Right lobe of liver (tissue), 6 donors: Measurements from ENCODE around the gene PGA3. TPM values are rescaled to one million over a fixed set of nuclear protein-coding genes. Genes with fewer than 3 reads are reported as not detected.
"Not testable (repeated sequence)": the region's sequence is repeated elsewhere in the genome, so short reads cannot be mapped to it uniquely, and the experiment has no call there.

Experiments used
- ATAC-seq, 4 donors: fragments of 200-7000 bp; cut with Tn5 transposase; one replicate each; pipeline ENCODE4 v1.9.1; 2020; ENCODE audit warnings: mild to moderate bottlenecking in 4 of 4, moderate library complexity in 4 of 4
- DNase-seq, 3 donors: peaks; one replicate each; pipeline ENCODE4 v3.0.0-alpha.2; 2020
- H3K27ac ChIP-seq, 3 donors: fragments of 200-600 bp; one replicate each; pipeline ENCODE4 v1.8.0; 2022
- H3K27me3 ChIP-seq, 2 donors: fragments of 200-600 bp; one replicate each; pipeline ENCODE4 v1.8.0; 2022
- H3K36me3 ChIP-seq, 4 donors: fragments of 200-600 bp; sonication (generic) in 1 of 4; one replicate each; pipeline versions ENCODE4 v1.5.1 to v1.8.0; 2017 to 2022; ENCODE audit warnings: control low read depth in 1 of 4
- H3K4me1 ChIP-seq, 4 donors: fragments of 200-600 bp; sonication (generic) in 1 of 4; one replicate each; pipeline versions ENCODE4 v1.5.1 to v1.8.0; 2017 to 2022; ENCODE audit warnings: control low read depth in 1 of 4
- H3K4me3 ChIP-seq, 3 donors: fragments of 200-600 bp; one replicate each; pipeline ENCODE4 v1.8.0; 2022
- H3K9me3 ChIP-seq, 4 donors: fragments of 200-600 bp; sonication (generic) in 1 of 4; one replicate each; pipeline versions ENCODE4 v1.5.1 to v1.8.0; 2017 to 2022; ENCODE audit warnings: control low read depth in 1 of 4
- WGBS: methylation state at CpG from one replicate; pipeline ENCODE4 v1.1.6; 2018; ENCODE audit warnings: low coverage, low lambda C conversion rate; ENCODE audit not compliant: insufficient coverage; ENCODE audit errors: missing lambda C conversion rate; 5-methylcytosine and 5-hydroxymethylcytosine counted together
- intact Hi-C, 2 donors: fragments of 100-400 bp; cut with DNase I; formaldehyde crosslinking; loops; one replicate each; pipeline versions ENCODE4 v1.11.2 to v1.14.1; 2022
- total RNA-seq, 6 experiments: library from RNA; depleted of rRNA in 2 of 6; stranded (reverse); fragments of >200 nt in 2 of 6; fragmentation: NEBNext Ultra II Directional in 3 of 6; extraction: Animal tissue kit (Norgen Biotek cat#: 25700) in 3 of 6; gene quantifications; one replicate each; pipeline versions ENCODE4 v1.1.0 to v1.2.4, GENCODE V29; 2016 to 2023
- donor health status: DM: no; HTN: yes; CAD: no.
- donor health status: DM: no; HTN: no; CAD: no.
- donor health status: DM: no; HTN: no; CAD: no.
- donor health status: DM: no; HTN: yes; CAD: no.
- donor health status: DM: no; HTN: yes; CAD: no.

PGA3 gene
- total RNA-seq, 6 experiments from 2014 or later, result 0.15 to 0.55 (median 0.23) TPM; not detected in 3

DNA sequence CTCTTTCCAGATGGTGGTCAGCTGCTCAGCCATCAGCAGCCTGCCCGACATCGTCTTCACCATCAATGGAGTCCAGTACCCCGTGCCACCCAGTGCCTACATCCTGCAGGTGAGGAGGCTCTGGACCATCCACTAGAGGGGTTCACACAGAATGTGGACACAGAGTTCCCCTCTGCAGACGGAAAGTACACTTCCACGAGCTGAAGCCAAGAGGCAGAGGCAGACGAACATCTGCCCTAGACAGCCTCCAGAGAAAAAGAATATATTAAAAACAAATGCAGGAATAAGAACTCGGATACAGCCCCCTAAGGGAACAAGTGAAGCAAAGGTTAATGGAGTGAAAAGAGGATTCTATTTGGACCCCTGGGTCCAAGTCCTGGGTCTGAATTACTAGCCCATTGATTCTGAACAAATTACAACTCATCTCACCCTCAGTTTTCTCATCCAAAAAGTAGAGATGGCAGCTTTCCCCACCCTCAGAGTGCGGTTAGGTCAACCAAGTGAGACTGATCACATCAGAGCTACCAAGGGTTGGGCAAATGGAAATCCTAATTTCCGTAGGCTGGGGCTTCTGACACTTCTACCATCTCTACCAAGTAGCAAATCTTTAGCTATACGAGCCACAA lies 8.1 kb downstream of the PGA3 start:
- H3K4me1 ChIP-seq, H3K36me3 ChIP-seq, H3K4me3 ChIP-seq, DNase-seq, intact Hi-C loops, H3K27ac ChIP-seq, H3K27me3 ChIP-seq, H3K9me3 ChIP-seq: not testable (repeated sequence)
- 54% methylated on average over 5 of the region's 10 CpGs for WGBS
- ATAC-seq, result peak in 1 of 4 donors; percentile 8

DNA sequence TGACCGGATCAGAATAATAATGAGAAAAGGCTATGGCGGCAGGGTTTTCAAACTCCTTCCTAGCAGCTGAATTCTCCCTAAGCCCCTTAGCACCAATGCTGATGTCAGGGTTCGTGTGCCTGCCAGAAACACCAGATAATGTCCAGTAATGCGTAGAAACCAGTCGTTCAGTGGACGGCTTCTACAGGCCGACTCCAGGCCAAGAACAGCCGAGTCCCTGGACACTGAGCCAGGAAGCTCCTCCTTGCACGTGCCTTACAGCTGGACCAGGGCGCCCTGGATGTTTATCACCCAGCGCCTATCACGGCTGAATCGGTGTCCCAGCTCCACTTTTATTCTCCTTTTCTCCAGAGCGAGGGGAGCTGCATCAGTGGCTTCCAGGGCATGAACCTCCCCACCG lies 8.9 kb downstream of the PGA3 start:
- intact Hi-C loops, H3K27ac ChIP-seq, H3K4me1 ChIP-seq, H3K36me3 ChIP-seq, H3K27me3 ChIP-seq, H3K9me3 ChIP-seq, ATAC-seq, DNase-seq, H3K4me3 ChIP-seq: not testable (repeated sequence)
- WGBS, result no CpG with 5 or more reads among the region's 15 CpGs

DNA sequence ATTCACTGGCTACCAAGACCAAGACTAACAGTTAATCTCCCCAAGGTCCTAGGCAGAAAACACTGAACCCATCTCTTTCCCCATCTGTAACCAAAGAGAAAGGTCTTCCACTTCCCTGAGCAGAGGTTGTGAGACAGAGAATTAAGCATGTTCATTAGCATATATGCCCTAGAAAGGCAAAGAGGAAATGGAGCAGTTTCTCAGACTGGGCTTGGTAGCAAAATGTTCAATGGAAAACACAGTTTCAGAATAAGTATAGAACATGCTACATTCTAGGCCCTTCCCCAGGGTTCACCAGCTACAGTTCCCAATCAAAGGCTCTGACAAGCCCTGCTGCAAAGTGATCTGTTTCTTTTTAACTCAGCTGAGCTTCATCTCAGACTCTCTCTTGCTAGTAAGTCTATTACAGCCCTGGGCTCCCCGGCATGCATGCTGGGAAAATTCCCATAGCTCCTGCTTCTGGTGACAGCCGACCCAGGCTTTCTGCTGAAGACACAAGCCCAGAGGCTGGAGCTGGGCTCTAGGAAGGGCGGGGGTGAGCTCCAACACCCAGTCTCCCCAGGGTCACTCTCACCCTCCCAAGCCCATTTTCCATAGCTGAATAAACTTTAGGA lies 10.5 kb downstream of the PGA3 start:
- H3K4me3 ChIP-seq, H3K9me3 ChIP-seq, DNase-seq, H3K27me3 ChIP-seq, H3K36me3 ChIP-seq, H3K27ac ChIP-seq, H3K4me1 ChIP-seq, intact Hi-C loops: not testable (repeated sequence)
- WGBS, result no CpG with 5 or more reads among the region's 3 CpGs
- ATAC-seq, result peak in 1 of 4 donors; percentile 4

DNA sequence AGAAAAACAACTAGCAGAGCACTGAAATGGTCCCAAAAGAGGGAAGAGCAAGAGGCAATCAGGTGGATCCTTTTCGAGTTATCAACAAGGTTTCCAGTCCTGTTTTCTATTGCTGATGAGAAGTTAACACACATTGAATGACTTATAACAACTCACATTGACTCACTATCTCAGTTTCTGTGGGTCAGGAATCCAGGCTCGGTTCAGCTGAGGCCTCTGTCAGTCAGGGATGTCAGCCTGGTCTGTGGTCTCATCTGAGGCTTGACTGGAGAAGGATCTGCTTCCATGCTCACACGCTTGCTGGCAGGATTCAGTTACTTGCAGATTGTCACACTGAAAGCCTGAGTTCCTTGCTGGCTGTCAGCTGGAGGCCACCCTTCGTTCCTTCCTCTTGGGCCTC lies 15.0 kb downstream of the PGA3 start:
- H3K9me3 ChIP-seq, DNase-seq, intact Hi-C loops, H3K27ac ChIP-seq, H3K36me3 ChIP-seq, H3K4me3 ChIP-seq, H3K4me1 ChIP-seq, H3K27me3 ChIP-seq: not testable (repeated sequence)
- WGBS, result no CpG with 5 or more reads among the region's 4 CpGs
- peak in 1 of 4 donors; percentile 44 for ATAC-seq

DNA sequence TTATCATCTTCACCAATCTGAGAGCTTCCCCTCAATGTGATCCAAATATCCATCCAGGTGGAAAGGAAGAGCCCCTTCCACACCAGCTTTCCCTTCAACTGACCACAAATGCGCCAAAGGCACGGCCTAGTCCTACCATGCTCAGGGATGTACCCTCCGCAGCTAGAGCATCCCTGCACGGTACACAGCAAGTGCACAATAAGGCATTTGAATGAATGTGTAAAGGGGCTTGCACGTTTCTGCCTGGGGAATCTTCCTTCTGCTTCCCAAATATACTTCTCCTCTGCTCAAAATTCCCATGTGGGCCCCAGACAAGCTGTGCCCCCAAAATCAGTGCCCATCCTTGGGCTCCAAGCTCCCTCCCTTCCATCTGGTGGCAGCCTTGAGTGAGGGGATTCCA lies 15.7 kb downstream of the PGA3 start:
- ATAC-seq, H3K4me3 ChIP-seq, DNase-seq, H3K27me3 ChIP-seq, intact Hi-C loops, H3K9me3 ChIP-seq, H3K27ac ChIP-seq, H3K4me1 ChIP-seq, H3K36me3 ChIP-seq: not testable (repeated sequence)
- WGBS, result 63% methylated on average over 4 of the region's 5 CpGs

DNA sequence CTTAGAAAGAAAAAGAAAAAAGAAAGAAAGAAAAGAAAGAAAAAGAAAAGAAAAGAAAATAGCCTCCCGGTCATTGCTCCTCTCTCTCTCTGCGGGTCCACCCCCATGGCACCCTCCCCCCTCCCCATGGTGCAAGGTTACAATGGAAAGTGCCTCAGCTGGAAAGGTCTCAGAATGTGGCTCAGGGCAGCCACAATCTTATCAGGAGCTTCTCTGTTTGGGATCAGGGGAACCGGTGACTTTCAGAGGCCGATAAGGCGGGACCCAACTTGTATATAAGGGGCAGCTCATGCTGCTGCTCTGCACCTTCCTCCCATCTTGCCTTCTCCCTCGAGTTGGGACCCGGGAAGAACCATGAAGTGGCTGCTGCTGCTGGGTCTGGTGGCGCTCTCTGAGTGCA lies 18.7 kb downstream of the PGA3 start, which contains the start of gene PGA4:
PGA4 (plus strand) TSS at position 301 of the 400 bp plus-strand sequence; CDS start at position 355, 54 bp downstream.
- ATAC-seq, H3K36me3 ChIP-seq, intact Hi-C loops, H3K27ac ChIP-seq, H3K4me1 ChIP-seq, H3K9me3 ChIP-seq, H3K27me3 ChIP-seq, H3K4me3 ChIP-seq, DNase-seq: not testable (repeated sequence)
- no CpG with 5 or more reads among the region's 8 CpGs for WGBS

DNA sequence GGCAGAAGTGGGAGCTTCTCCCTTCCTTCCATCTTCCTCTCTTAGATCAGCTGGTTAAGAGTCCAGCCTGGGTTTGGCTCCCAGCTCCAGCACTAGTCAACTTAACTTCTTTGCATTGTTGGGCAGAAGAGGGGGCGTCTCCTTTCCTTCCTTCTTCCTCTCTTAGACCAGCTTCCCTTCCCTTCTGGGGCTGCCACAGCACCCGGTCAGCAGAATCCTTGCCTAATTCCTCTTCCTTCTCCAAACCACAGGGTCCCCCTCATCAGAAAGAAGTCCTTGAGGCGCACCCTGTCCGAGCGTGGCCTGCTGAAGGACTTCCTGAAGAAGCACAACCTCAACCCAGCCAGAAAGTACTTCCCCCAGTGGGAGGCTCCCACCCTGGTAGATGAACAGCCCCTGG lies 19.4 kb downstream of the PGA3 start:
- H3K9me3 ChIP-seq, DNase-seq, H3K4me3 ChIP-seq, H3K36me3 ChIP-seq, H3K27me3 ChIP-seq, intact Hi-C loops, H3K27ac ChIP-seq, H3K4me1 ChIP-seq: not testable (repeated sequence)
- peak; percentile 30 to 73 (median 52) for ATAC-seq
- no CpG with 5 or more reads among the region's 5 CpGs for WGBS

DNA sequence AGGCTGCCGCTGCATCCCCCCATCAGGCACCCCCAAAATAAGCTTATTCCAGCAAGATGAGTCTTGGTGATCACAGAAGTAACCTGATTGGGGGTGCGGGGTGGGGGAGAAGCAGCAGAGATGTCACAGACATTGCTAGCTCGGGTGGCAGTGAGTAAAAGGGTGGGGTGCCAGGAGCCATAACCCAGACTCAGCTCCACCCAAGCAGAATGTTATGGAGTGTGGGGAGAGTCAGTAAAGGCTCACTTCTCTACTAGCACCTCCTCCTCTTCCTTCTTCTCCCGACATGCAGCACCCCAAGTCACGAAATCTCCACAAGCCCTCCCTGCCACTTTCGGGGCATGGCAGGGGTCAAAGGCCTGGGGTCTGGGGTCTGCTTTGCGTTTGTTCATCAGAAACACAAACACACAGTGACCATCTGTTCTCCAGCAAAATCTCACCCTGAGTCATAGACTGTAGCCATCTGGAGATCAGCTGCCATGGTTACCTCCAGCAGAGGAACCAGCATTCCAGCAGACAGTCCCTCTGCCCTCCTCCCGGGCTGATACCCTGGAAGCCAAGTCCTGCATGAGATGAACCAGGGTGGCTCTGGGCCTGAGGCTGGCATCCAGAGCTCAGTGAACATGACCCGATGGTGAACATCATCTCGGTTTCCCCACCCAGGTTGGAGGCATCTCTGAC lies 23.3 kb downstream of the PGA3 start:
- WGBS, result no CpG with 5 or more reads among the region's 10 CpGs
- H3K36me3 ChIP-seq, H3K9me3 ChIP-seq, ATAC-seq, H3K27ac ChIP-seq, intact Hi-C loops, H3K27me3 ChIP-seq, DNase-seq, H3K4me1 ChIP-seq, H3K4me3 ChIP-seq: not testable (repeated sequence)

DNA sequence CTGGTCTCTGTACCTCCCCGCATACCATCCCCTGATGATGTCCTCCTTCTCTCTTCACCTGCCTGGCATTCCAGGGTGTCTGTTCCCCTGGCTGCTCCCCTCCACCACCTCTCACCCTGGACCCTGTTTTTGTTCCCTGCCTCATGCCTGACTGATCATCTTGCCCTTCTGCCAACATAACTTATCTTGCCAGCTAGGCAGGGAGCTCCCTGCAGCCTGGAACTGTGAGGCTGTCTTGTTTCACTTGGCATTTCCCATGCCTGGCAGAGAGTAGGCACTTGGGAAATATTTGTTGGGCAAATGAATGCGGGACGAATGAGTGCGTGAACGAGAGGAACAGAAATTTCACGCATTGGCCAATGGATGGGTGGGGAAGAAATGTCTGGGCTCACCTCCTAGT lies 26.1 kb downstream of the PGA3 start:
- H3K4me3 ChIP-seq, H3K4me1 ChIP-seq, intact Hi-C loops, DNase-seq, ATAC-seq, H3K27ac ChIP-seq, H3K36me3 ChIP-seq, H3K9me3 ChIP-seq, H3K27me3 ChIP-seq: not testable (repeated sequence)
- no CpG with 5 or more reads among the region's 6 CpGs for WGBS

DNA sequence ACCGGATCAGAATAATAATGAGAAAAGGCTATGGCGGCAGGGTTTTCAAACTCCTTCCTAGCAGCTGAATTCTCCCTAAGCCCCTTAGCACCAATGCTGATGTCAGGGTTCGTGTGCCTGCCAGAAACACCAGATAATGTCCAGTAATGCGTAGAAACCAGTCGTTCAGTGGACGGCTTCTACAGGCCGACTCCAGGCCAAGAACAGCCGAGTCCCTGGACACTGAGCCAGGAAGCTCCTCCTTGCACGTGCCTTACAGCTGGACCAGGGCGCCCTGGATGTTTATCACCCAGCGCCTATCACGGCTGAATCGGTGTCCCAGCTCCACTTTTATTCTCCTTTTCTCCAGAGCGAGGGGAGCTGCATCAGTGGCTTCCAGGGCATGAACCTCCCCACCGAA lies 27.7 kb downstream of the PGA3 start:
- DNase-seq, H3K4me1 ChIP-seq, ATAC-seq, H3K4me3 ChIP-seq, H3K27me3 ChIP-seq, H3K27ac ChIP-seq, H3K9me3 ChIP-seq, intact Hi-C loops, H3K36me3 ChIP-seq: not testable (repeated sequence)
- WGBS, result no CpG with 5 or more reads among the region's 15 CpGs

DNA sequence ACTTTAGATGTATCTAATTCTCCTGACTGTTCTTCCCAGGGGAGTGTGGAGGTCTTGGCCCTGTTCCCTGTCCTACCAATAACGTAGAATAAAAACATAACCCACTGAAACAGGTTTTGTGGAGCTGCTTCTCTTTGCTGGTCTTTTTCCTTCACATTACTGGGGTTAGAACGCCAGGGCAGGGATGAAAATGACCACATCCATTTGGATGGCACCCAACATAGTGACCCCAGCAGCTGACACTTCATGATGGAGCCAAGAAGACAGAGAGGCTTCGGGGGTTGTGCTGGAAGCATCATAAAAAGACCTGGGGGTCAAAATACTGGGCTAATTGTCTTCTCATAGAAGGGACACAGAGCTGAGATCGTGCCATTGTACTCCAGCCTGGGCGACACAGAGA lies 28.3 kb downstream of the PGA3 start:
- no CpG with 5 or more reads among the region's 5 CpGs for WGBS
- H3K27ac ChIP-seq, H3K36me3 ChIP-seq, ATAC-seq, DNase-seq, H3K9me3 ChIP-seq, H3K4me3 ChIP-seq, H3K27me3 ChIP-seq, H3K4me1 ChIP-seq, intact Hi-C loops: not testable (repeated sequence)
